Liver (tissue), 3 donors: Measurements from ENCODE around the gene CSF3R.

ENCODE experiments used
- JUND ChIP-seq, 2 donors: IDR thresholded peaks; 2 replicates each; pipeline ENCODE4 v1.6.1; 2016; ENCODE audit warnings: antibody characterized with exemption in 2 of 2
- SP1 ChIP-seq: IDR thresholded peaks from 2 replicates; pipeline ENCODE4 v1.6.1; 2018; ENCODE audit warnings: antibody characterized with exemption, mild to moderate bottlenecking
- TAF1 ChIP-seq: conservative IDR thresholded peaks from 2 replicates; pipeline ENCODE4 v1.6.1; 2016; ENCODE audit warnings: antibody characterized with exemption, mild to moderate bottlenecking
- TF ChIP-seq, protein P1 (sequence below): fragments of 150-350 bp; IDR thresholded peaks from 2 replicates; pipeline ENCODE4 v1.5.1; 2017; ENCODE audit warnings: improper control_type of control experiment, low read depth, low read length; ENCODE audit not compliant: missing input control
- donor health status: healthy.
- donor health status: healthy.

DNA sequence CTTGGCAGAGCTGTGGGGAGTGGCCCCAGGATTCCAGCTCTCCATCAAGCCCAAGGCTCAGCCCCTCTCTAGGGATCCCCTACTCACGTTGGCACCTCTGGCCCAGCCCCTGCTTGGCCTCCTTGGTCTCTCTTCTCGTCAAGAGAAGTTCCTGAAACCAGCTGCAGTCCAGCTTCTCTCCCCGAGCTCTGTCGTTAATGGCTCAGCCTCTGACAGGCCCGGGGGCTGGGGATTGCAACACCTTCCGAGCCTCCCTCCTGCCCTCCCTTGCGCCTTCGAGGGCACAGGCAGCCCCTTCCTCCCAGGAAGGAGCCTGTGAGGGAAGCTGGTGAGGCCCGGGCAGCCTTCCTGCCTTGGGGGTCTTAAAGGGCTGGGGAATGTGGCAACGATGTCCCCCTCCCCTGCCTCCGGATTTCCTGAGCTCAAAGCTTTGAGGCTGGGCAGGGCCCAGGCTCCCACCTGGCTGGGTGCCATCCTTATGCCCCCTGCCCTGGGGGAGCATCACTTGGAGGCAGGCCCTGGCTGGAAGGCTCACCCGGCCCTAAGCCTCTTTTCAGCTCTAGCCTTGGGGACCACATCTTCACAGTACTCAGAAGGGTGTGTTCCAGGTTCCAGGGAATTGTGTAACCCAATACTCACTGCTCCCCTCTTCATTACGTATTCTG, at the start of gene CSF3R:
- no peak for TF ChIP-seq JUND (IDR thresholded peaks at IDR 0.05)
- TF ChIP-seq, protein P1, sequence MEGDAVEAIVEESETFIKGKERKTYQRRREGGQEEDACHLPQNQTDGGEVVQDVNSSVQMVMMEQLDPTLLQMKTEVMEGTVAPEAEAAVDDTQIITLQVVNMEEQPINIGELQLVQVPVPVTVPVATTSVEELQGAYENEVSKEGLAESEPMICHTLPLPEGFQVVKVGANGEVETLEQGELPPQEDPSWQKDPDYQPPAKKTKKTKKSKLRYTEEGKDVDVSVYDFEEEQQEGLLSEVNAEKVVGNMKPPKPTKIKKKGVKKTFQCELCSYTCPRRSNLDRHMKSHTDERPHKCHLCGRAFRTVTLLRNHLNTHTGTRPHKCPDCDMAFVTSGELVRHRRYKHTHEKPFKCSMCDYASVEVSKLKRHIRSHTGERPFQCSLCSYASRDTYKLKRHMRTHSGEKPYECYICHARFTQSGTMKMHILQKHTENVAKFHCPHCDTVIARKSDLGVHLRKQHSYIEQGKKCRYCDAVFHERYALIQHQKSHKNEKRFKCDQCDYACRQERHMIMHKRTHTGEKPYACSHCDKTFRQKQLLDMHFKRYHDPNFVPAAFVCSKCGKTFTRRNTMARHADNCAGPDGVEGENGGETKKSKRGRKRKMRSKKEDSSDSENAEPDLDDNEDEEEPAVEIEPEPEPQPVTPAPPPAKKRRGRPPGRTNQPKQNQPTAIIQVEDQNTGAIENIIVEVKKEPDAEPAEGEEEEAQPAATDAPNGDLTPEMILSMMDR, result no peak
- TF ChIP-seq TAF1, result no peak
- no peak for TF ChIP-seq SP1
